Activated T-cell treated with anti-CD3 and anti-CD28 coated beads, Interleukin-2, amount 50 U/mL, for 72 hours (primary cell): ENCODE measurements around the gene IL24. TPM values are rescaled to one million over a fixed set of nuclear protein-coding genes. Genes with fewer than 3 reads are reported as not detected.

Source experiments
- ATAC-seq, 2 donors: fragments of 150-1000 bp; cut with Tn5 transposase; replicated peaks in 1 of 2; 2 replicates each; pipeline ENCODE4 v1.10.0; 2021; ENCODE audit warnings: moderate library complexity in 2 of 2, mild to moderate bottlenecking in 1 of 2
- DNase-seq, 2 donors: peaks; one replicate each; pipeline ENCODE4 v3.0.0; 2021 to 2022; ENCODE audit warnings: mixed read lengths in 1 of 2
- H3K27ac Mint-ChIP-seq: one replicate; pipeline ENCODE4 v1.8.0; 2022; ENCODE audit warnings: mild to moderate bottlenecking, moderate library complexity, mixed read lengths
- H3K27me3 Mint-ChIP-seq: one replicate; pipeline ENCODE4 v1.8.0; 2022; ENCODE audit warnings: low read depth, mixed read lengths
- H3K36me3 Mint-ChIP-seq, 2 donors: one replicate each; pipeline ENCODE4 v1.8.0; 2022; ENCODE audit warnings: mixed read lengths in 2 of 2, mild to moderate bottlenecking in 1 of 2; ENCODE audit not compliant: insufficient read depth in 2 of 2
- H3K4me1 Mint-ChIP-seq: one replicate; pipeline ENCODE4 v1.8.0; 2022; ENCODE audit warnings: low read depth, mixed read lengths
- H3K4me3 Mint-ChIP-seq, 2 donors: one replicate each; pipeline ENCODE4 v1.8.0; 2022; ENCODE audit warnings: mild to moderate bottlenecking in 2 of 2, mixed read lengths in 2 of 2, moderate library complexity in 2 of 2
- H3K9me3 Mint-ChIP-seq, 2 donors: one replicate each; pipeline ENCODE4 v1.8.0; 2022; ENCODE audit warnings: mixed read lengths in 2 of 2
- total RNA-seq, 2 donors: library from RNA; stranded (reverse); gene quantifications; one replicate each; pipeline ENCODE4 v1.2.3, GENCODE V29; 2022

Gene IL24
- total RNA-seq, 2 donors from 2014 or later, result 3.9 to 5.2 TPM

- peaks cover 4 to 15% of the 10 kb centered on the region in 2 donors for H3K36me3 Mint-ChIP-seq
- no peak overlapping the region for H3K4me3 Mint-ChIP-seq
- no peak for DNase-seq
These were observed 2.5 kb downstream of the IL24 start for GRCh38 chr1:206899717-206900116.

GRCh38 chr1:206900149-206900548, 2.9 kb downstream of the IL24 start:
- ATAC-seq (no peak), DNase-seq (no peak)
- no peaks in the 10 kb centered on the region for H3K27me3 Mint-ChIP-seq
- H3K4me3 Mint-ChIP-seq, result no peak overlapping the region
- H3K27ac Mint-ChIP-seq, result no peak overlapping the region
- peaks cover 91% of the 10 kb centered on the region for H3K4me1 Mint-ChIP-seq
- H3K36me3 Mint-ChIP-seq, result peaks cover 7 to 20% of the 10 kb centered on the region in 2 donors
- H3K9me3 Mint-ChIP-seq, result peaks cover 0 to 3% of the 10 kb centered on the region in 2 donors

More at GRCh38 chr1:206899717-206900116, 2.5 kb downstream of the IL24 start:
- ATAC-seq, result no peak
- no peak overlapping the region for H3K27ac Mint-ChIP-seq
- H3K4me1 Mint-ChIP-seq, result peaks cover 91% of the 10 kb centered on the region
- H3K27me3 Mint-ChIP-seq, result no peaks in the 10 kb centered on the region
- H3K9me3 Mint-ChIP-seq, result peaks cover 0 to 2% of the 10 kb centered on the region in 2 donors

- no peak overlapping the region for H3K27ac Mint-ChIP-seq
- H3K36me3 Mint-ChIP-seq, result peaks cover 9 to 21% of the 10 kb centered on the region in 2 donors
- no peak for DNase-seq
- H3K4me1 Mint-ChIP-seq, result peaks cover 91% of the 10 kb centered on the region
- H3K27me3 Mint-ChIP-seq, result no peaks in the 10 kb centered on the region
- no peak for ATAC-seq
- H3K9me3 Mint-ChIP-seq, result peaks cover 0 to 3% of the 10 kb centered on the region in 2 donors
- H3K4me3 Mint-ChIP-seq, result no peak overlapping the region
These were observed 4.7 kb downstream of the IL24 start for GRCh38 chr1:206901944-206902343.

DNA sequence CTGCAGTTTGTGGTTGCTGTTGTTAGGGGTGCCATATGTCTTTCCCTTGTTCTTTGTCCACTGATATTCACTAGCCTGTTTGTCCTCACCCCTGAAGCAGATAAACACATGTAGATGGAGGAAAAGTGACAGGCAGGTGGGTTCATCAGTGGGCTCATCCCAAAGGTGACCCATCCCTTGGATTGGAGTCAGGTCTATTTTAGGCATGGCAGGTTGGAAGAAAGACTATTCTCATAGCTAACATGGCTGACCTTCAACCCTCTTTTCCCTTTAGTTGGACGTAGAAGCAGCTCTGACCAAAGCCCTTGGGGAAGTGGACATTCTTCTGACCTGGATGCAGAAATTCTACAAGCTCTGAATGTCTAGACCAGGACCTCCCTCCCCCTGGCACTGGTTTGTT, 5.5 kb downstream of the IL24 start:
- no peak overlapping the region for H3K27ac Mint-ChIP-seq
- no peak overlapping the region for H3K4me3 Mint-ChIP-seq
- peaks cover 9 to 21% of the 10 kb centered on the region in 2 donors for H3K36me3 Mint-ChIP-seq
- H3K4me1 Mint-ChIP-seq, result peaks cover 91% of the 10 kb centered on the region
- DNase-seq, result no peak
- peaks cover 0 to 3% of the 10 kb centered on the region in 2 donors for H3K9me3 Mint-ChIP-seq
- H3K27me3 Mint-ChIP-seq, result no peaks in the 10 kb centered on the region
- ATAC-seq, result no peak

DNA sequence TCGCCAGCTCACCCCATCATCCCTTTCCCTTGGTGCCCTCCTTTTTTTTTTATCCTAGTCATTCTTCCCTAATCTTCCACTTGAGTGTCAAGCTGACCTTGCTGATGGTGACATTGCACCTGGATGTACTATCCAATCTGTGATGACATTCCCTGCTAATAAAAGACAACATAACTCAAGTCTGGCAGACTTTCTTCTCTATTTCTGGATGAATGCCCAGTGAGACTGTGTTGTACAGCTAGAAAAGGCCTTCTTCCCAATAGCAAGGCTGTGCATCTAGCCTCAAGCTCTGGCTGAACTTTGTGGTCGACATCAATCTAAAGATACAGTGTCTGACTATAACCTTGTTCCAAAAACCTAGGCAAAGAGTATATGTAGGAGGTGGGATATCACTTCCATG, 6.4 kb downstream of the IL24 start:
- H3K4me1 Mint-ChIP-seq, result peaks cover 89% of the 10 kb centered on the region

DNA sequence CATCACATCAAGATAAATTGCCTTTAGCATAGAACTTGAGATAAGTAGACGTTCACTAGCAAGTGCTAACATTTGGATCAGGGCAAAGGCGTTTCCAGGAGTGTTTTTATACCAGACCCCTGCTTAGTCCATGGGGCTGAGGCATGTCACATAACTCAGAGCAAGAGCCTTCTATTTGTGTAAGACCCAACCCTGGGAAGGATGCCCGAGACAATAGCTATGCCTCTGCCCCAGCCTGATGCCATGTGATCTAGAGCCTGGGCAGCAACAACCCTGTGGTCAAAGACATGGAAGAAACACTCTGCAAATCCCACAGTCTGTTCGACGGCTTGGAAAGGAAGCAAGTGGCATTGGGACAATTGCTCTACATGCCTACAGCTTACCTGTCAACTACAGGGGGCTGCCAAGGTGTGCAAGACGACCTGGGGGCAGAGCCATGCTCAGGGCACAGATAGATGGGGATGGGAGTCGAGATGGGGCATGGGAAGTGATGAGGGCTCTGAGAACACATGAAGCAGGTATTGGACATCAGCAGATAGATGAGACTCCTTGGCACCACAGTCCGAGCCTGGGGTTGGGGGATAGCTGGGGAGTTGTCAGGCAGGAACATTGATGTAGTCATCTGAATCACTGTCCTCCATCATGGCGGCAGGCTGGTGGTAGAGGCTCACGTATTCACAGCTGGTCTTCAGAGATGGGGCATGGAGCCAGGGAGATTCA, 7.3 kb downstream of the IL24 start:
- H3K4me1 Mint-ChIP-seq, result peaks cover 80% of the 10 kb centered on the region
- H3K4me3 Mint-ChIP-seq, result peak overlapping the region; percentile 59 to 81

More for the DNA sequence above, 6.4 kb downstream of the IL24 start:
- no peak overlapping the region for H3K4me3 Mint-ChIP-seq
- no peaks in the 10 kb centered on the region for H3K27me3 Mint-ChIP-seq
- peaks cover 0 to 3% of the 10 kb centered on the region in 2 donors for H3K9me3 Mint-ChIP-seq
- DNase-seq, result no peak
- peaks cover 9 to 25% of the 10 kb centered on the region in 2 donors for H3K36me3 Mint-ChIP-seq
- no peak for ATAC-seq
- H3K27ac Mint-ChIP-seq, result no peak overlapping the region

DNA sequence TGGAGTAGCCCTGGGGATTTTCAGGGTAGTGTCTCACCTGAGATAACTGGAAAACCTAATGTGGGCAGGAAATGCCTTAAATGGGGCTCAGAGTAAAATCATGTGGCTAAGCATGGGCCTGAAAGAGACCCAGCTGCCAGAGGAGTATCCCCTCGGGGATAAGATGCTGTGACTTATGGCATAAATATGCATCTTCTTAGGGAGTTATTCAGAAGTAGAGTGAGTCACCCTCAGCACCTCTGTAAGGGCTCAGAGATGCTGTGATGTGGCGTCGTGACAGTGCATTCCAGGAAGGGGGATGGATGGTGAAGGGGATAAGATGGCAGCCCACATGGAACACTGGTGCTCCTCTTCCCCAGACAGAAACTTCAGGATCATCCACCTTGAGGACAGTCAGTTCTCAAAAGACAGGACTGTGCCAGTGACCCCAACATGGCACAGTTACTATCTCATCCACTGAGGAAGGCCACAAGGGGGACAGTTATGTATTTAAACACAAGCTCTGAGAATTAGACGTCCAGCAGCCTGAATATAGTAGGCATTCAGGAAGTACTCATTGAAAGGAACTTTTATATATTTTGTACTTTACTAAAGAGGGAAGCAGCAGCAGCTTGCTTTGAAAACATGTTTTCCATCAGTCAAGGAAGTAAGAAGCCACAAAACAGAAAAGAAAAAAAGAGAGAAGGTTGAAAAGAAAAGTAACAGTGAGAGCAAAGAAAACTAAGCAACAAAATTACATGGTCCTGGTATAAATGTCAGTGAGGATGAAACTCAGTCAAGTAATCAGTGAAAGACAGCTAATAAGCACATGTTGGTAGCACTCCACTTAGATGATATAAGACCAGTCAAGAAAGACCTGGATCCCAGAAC, 8.3 kb downstream of the IL24 start:
- peaks cover 0 to 3% of the 10 kb centered on the region in 2 donors for H3K9me3 Mint-ChIP-seq
- no peaks in the 10 kb centered on the region for H3K27me3 Mint-ChIP-seq
- H3K4me3 Mint-ChIP-seq, result peak overlapping the region; percentile 59 to 81
- peak; percentile 89 to 93 for ATAC-seq
- peak overlapping the region; percentile 96 for H3K27ac Mint-ChIP-seq
- H3K4me1 Mint-ChIP-seq, result peaks cover 78% of the 10 kb centered on the region
- DNase-seq, result peak; percentile 40 to 58
- H3K36me3 Mint-ChIP-seq, result peaks cover 9 to 25% of the 10 kb centered on the region in 2 donors

More for the DNA sequence above, 7.3 kb downstream of the IL24 start:
- ATAC-seq (no peak), DNase-seq (no peak)
- Mint-ChIP-seq H3K27ac (peak overlapping the region; percentile 96), H3K27me3 (no peaks in the 10 kb centered on the region), H3K9me3 (peaks cover 0 to 3% of the 10 kb centered on the region in 2 donors), H3K36me3 (peaks cover 9 to 25% of the 10 kb centered on the region in 2 donors)

GRCh38 chr1:206907304-206907991, 10.2 kb downstream of the IL24 start:
- no peak for DNase-seq
- Mint-ChIP-seq H3K27ac (no peak overlapping the region), H3K27me3 (no peaks in the 10 kb centered on the region), H3K4me1 (peaks cover 83% of the 10 kb centered on the region), H3K4me3 (peak overlapping the region in 1 of 2 donors; percentile 21), H3K9me3 (peaks cover 0 to 3% of the 10 kb centered on the region in 2 donors), H3K36me3 (peaks cover 12 to 29% of the 10 kb centered on the region in 2 donors)
- ATAC-seq, result no peak

DNA sequence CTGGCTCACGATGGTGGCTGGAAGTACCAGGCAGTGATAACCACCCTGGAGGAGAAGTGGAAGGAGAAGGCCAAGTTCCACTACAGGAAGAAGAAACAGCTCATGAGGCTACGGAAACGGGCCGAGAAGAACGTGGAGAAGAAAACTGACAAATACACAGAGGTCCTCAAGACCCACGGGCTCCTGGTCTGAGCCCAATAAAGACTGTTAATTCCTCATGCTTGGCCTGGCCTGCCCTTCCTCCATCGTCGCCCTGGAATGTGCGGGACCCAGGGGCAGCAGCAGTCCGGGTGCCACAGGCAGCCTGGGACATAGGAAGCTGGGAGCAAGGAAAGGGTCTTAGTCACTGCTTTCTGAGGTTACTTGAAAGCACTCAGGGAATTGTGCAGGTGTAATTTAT, 10.8 kb downstream of the IL24 start:
- Mint-ChIP-seq H3K27me3 (no peaks in the 10 kb centered on the region), H3K9me3 (peaks cover 0 to 3% of the 10 kb centered on the region in 2 donors), H3K27ac (no peak overlapping the region), H3K36me3 (peaks cover 12 to 25% of the 10 kb centered on the region in 2 donors), H3K4me3 (peak overlapping the region; percentile 1 to 21), H3K4me1 (peaks cover 83% of the 10 kb centered on the region)
- DNase-seq, result no peak
- no peak for ATAC-seq

DNA sequence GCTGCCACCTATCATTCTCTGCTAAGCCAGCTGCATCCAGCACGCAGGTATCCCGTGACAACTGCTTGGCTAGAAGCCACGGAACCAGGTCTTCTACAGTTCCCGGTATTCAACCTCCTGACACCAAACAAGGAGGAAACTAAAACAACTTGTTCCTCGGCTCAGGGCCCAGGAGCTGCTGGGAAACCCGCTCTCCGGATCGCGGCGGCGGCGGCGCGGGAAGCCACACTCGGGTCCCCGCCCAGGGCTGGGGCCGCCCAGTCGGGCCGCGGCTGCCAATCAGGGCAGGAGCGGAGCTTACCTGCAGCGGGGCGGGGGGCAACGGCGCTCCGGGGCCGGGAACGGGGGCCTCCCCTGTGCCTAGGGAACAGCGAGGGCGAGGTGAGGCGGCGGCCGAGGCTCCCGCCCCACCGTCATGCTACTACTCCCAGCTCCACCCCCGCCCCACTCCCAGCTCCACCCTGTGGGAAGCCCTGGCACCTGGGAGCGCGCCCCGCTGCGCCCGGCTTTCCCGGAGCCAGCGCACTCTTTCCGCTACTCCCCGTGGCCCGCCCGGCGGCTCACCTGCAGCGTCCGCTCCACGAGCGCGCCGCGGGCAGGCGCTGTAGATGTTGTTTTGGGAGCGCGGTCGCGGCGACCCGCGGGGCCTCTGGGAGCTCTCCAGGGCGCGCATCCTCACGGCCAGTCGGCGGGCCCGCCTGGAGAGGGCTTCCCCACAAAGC, 12.1 kb downstream of the IL24 start:
- Mint-ChIP-seq H3K4me3 (peak overlapping the region; percentile 59 to 71), H3K4me1 (peaks cover 83% of the 10 kb centered on the region), H3K9me3 (peaks cover 0 to 3% of the 10 kb centered on the region in 2 donors), H3K36me3 (peaks cover 12 to 18% of the 10 kb centered on the region in 2 donors), H3K27me3 (no peaks in the 10 kb centered on the region), H3K27ac (peak overlapping the region; percentile 29)
- ATAC-seq, result peak; percentile 38 to 42
- DNase-seq, result peak; percentile 39 to 62

- Mint-ChIP-seq H3K36me3 (peaks cover 6 to 13% of the 10 kb centered on the region in 2 donors), H3K27ac (no peak overlapping the region), H3K4me3 (peak overlapping the region; percentile 50 to 62), H3K9me3 (no peaks in the 10 kb centered on the region), H3K27me3 (no peaks in the 10 kb centered on the region), H3K4me1 (peaks cover 83% of the 10 kb centered on the region)
- DNase-seq, result no peak
- ATAC-seq, result no peak
These were observed 12.7 kb downstream of the IL24 start for GRCh38 chr1:206909883-206910318.

DNA sequence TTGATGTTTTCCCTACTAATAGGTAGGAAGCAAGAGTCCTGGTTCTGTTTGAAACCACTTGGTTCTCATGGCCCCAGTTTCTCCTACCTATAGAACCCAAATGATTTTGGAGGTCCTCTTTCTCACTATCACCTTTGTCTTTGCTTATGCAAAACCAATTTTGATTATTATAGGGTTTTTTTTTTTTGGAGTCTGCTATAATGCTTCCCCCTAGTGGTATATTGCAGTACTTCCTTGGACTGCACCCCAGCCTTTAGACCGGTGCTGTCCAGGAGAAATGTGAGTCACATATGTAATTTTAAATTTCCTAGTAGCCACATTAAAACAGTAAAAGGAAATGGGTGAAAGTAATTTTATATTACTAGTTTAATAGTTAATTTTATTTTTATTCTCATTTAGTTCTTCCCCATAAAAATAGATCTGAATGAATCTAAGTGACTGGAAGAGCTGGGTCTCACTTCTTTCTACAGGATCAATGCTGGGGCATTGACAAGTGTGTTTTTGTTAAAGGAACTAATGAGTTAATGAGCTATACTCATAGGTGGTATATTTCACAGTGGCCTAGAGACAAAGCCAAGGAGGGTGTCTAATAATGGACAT, 13.9 kb downstream of the IL24 start:
- peak; percentile 38 for ATAC-seq

More for the DNA sequence above, 13.9 kb downstream of the IL24 start:
- Mint-ChIP-seq H3K4me3 (peak overlapping the region in 1 of 2 donors; percentile 52), H3K36me3 (peaks cover 3 to 9% of the 10 kb centered on the region in 2 donors), H3K9me3 (no peaks in the 10 kb centered on the region), H3K27ac (no peak overlapping the region), H3K4me1 (peaks cover 83% of the 10 kb centered on the region), H3K27me3 (no peaks in the 10 kb centered on the region)
- peak; percentile 38 to 44 for DNase-seq
